ENCODE results near the gene DLG2.

- TF ChIP-seq, protein P1, sequence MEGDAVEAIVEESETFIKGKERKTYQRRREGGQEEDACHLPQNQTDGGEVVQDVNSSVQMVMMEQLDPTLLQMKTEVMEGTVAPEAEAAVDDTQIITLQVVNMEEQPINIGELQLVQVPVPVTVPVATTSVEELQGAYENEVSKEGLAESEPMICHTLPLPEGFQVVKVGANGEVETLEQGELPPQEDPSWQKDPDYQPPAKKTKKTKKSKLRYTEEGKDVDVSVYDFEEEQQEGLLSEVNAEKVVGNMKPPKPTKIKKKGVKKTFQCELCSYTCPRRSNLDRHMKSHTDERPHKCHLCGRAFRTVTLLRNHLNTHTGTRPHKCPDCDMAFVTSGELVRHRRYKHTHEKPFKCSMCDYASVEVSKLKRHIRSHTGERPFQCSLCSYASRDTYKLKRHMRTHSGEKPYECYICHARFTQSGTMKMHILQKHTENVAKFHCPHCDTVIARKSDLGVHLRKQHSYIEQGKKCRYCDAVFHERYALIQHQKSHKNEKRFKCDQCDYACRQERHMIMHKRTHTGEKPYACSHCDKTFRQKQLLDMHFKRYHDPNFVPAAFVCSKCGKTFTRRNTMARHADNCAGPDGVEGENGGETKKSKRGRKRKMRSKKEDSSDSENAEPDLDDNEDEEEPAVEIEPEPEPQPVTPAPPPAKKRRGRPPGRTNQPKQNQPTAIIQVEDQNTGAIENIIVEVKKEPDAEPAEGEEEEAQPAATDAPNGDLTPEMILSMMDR (conservative IDR thresholded peaks at IDR 0.05; ENCODE audit: low read length): no peak
- no peak for TF ChIP-seq EZH2phosphoT487 (IDR thresholded peaks at IDR 0.05; ENCODE audit: borderline replicate concordance, low read depth, low read length)
These were observed 2098.9 kb downstream of the DLG2 start for GRCh38 chr11:83528225-83528624.
